ENCODE measurements around the gene SPSB2.
"Not testable (repeated sequence)": the region's sequence is repeated elsewhere in the genome, so short reads cannot be mapped to it uniquely, and the experiment has no call there.

DNA sequence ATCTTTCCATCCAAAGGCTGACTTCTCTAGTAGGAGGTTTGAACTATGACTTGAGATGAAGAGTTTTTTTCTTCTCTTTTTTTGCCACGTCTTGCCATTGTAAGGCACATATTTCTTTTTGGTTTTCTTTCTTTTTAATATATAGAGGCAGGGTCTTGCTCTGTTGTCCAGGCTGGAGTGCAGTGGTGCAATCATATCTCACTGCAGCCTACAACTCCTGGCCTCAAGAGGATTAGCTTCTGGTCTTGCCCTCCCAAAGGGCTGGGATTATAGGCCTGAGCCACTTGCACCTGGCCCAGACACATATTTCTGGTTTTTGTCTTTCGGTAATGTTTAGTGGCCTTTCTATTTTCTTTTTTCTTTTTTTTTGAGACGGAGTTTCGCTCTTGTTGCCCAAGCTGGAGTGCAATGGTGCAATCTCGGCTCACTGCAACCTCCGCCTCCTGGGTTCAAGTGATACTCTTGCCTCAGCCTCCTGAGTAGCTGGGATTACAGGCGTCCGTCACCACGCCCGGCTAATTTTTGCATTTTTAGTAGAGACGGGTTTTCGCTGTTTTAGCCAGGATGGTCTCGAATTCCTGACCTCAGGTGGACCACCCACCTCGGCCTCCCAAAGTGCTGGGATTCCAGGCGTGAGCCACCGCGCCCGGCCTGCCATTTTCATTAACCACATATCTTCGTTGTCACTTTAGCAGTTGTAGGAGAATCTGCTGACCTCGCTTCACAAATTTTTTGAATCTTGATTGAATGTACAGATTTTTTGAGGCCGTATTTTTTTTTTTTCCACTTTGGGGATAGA lies 16.9 kb upstream of the SPSB2 start:
- TF ChIP-seq CTCF, POLR2A (IDR thresholded peaks at IDR 0.05): not testable (repeated sequence)

Measured in esophagus squamous epithelium (tissue), 4 donors.